HepG2 (cell line): Measurements from ENCODE around the gene LAS1L. TPM values are rescaled to one million over a fixed set of nuclear protein-coding genes. Genes with fewer than 3 reads are reported as not detected.

Experiments
- ATAC-seq: fragments of 200-7000 bp; cut with Tn5 transposase; 3 replicates; pipeline ENCODE4 v1.9.1; 2020; ENCODE audit warnings: mild to moderate bottlenecking, moderate library complexity
- BruUV-seq: library from RNA; stranded (reverse); fragments of 400-500 nt; replicated peaks from 2 replicates; lab custom pipeline; 2021; lab: Mats Ljungman, UMichigan
- CTCF ChIA-PET: fragments of 300-600 bp; formaldehyde crosslinking; extraction: SDS; loops from one replicate; lab custom pipeline; 2021; ENCODE audit warnings: low total read pairs, inconsistent platforms, low intra/inter-chr PET ratio; lab: Yijun Ruan, JAX
- POLR2A ChIA-PET: fragments of 350-600 bp; sonication (Branson Sonifier 250); formaldehyde crosslinking; loops from one replicate; lab custom pipeline; 2020; ENCODE audit warnings: antibody characterized with exemption, inconsistent platforms; lab: Yijun Ruan, JAX
- DNase-seq: peaks from one replicate; pipeline ENCODE4 v3.0.0-alpha.2; 2015; ENCODE audit warnings: low spot score
- FAIRE-seq: peaks from 3 replicates; lab custom pipeline; 2011; peaks lifted over from hg19 to GRCh38; lab: Jason Lieb, UNC
- H2AFZ ChIP-seq: one replicate; pipeline ENCODE4 v1.6.1; 2011; ENCODE audit warnings: low read length, inconsistent platforms
- H3K27ac ChIP-seq: fragments of 300-600 bp; 3 replicates; pipeline ENCODE4 v1.8.0; 2011; ENCODE audit warnings: mixed run types, mild to moderate bottlenecking, mixed read lengths, low read length, inconsistent platforms; ENCODE audit not compliant: insufficient read depth; ENCODE audit errors: extremely low read length
- H3K27me3 ChIP-seq, 2 experiments: fragments of 200-600 bp in 1 of 2; 2 replicates in 1 of 2; 3 replicates in 1 of 2; pipeline versions ENCODE4 v1.6.0 to v1.8.0; 2011; ENCODE audit warnings: low read length in 2 of 2, mild to moderate bottlenecking in 2 of 2, moderate library complexity in 2 of 2, inconsistent platforms in 1 of 2; ENCODE audit not compliant: insufficient read depth in 2 of 2, control insufficient read depth in 1 of 2
- H3K36me3 ChIP-seq, 2 experiments: fragments of 200-600 bp in 1 of 2; replicated peaks in 1 of 2; 2 replicates in 1 of 2; 3 replicates in 1 of 2; pipeline versions ENCODE4 v1.5.1 to v1.8.0; 2011; ENCODE audit warnings: low read length in 2 of 2, inconsistent platforms in 1 of 2; ENCODE audit not compliant: insufficient read depth in 2 of 2, control insufficient read depth in 1 of 2
- H3K4me1 ChIP-seq: 2 replicates; pipeline ENCODE4 v1.5.1; 2012; ENCODE audit warnings: low read length, inconsistent platforms; ENCODE audit not compliant: insufficient read depth
- H3K4me2 ChIP-seq: 2 replicates; pipeline ENCODE4 v1.6.0; 2011; ENCODE audit warnings: low read depth, low read length, inconsistent platforms
- H3K4me3 ChIP-seq, 3 experiments: fragments of 200-600 bp in 1 of 3; sonication (generic), shearing (Covaris generic) in 1 of 3; replicated peaks in 1 of 3; 2 replicates each; pipeline ENCODE4 v1.5.1; 2011 to 2016; ENCODE audit warnings: low read length in 3 of 3, inconsistent platforms in 2 of 3, low read depth in 2 of 3, mild to moderate bottlenecking in 2 of 3, control low read depth in 1 of 3, mixed read lengths in 1 of 3; ENCODE audit not compliant: insufficient read depth in 1 of 3
- H3K79me2 ChIP-seq: one replicate; pipeline ENCODE4 v1.6.1; 2011; ENCODE audit warnings: low read length, inconsistent platforms; ENCODE audit not compliant: insufficient read depth
- H3K9ac ChIP-seq: 2 replicates; pipeline ENCODE4 v1.6.0; 2011; ENCODE audit warnings: mild to moderate bottlenecking, low read depth, low read length, inconsistent platforms; ENCODE audit not compliant: insufficient read depth
- H3K9me3 ChIP-seq: 2 replicates; pipeline ENCODE4 v1.5.1; 2012; ENCODE audit warnings: mild to moderate bottlenecking, low read length
- H4K20me1 ChIP-seq: 2 replicates; pipeline ENCODE4 v1.6.0; 2011; ENCODE audit warnings: inconsistent platforms, mild to moderate bottlenecking, low read length, moderate library complexity; ENCODE audit not compliant: insufficient read depth
- CSRNP2 ChIP-seq: sonication (generic); formaldehyde crosslinking; conservative IDR thresholded peaks from 2 replicates; pipeline ENCODE4 v1.8.0; 2022; ENCODE audit warnings: low read depth, missing genetic modification reagents
- TBX3 ChIP-seq: fragments of 450-650 bp; IDR thresholded peaks from 2 replicates; pipeline ENCODE4 v1.6.1; 2017; ENCODE audit warnings: antibody characterized with exemption, mild to moderate bottlenecking, inconsistent platforms, borderline replicate concordance
- WIZ ChIP-seq: sonication (generic); formaldehyde crosslinking; IDR thresholded peaks from 2 replicates; pipeline ENCODE4 v1.5.1; 2020; ENCODE audit warnings: mild to moderate bottlenecking, missing genetic modification reagents
- ZBTB25 ChIP-seq: IDR thresholded peaks from 2 replicates; pipeline ENCODE4 v1.6.1; 2018; ENCODE audit warnings: missing genetic modification reagents
- ZBTB7B ChIP-seq: sonication (generic); formaldehyde crosslinking; IDR thresholded peaks from 2 replicates; pipeline ENCODE4 v1.4.0; 2020; ENCODE audit warnings: missing genetic modification reagents
- ZNF609 ChIP-seq: sonication (generic); formaldehyde crosslinking; IDR thresholded peaks from 2 replicates; pipeline ENCODE4 v1.4.0; 2020; ENCODE audit warnings: mild to moderate bottlenecking, missing genetic modification reagents, borderline replicate concordance
- ZNF773 ChIP-seq: sonication (generic); formaldehyde crosslinking; IDR thresholded peaks from 2 replicates; pipeline ENCODE4 v1.4.0; 2020; ENCODE audit warnings: missing genetic modification reagents, borderline replicate concordance
- ZSCAN21 ChIP-seq: sonication (generic); formaldehyde crosslinking; IDR thresholded peaks from 2 replicates; pipeline ENCODE4 v1.8.0; 2022; ENCODE audit warnings: mild to moderate bottlenecking, missing genetic modification reagents, moderate library complexity, borderline replicate concordance
- WGBS: methylation state at CpG from one replicate; pipeline ENCODE4 v1.1.6; 2017; ENCODE audit warnings: low lambda C conversion rate; 5-methylcytosine and 5-hydroxymethylcytosine counted together
- in situ Hi-C: cut with HindIII; loops from 2 replicates; pipeline ENCODE4 v1.10.0; 2017; ENCODE audit warnings: low pct_unique_long_range_greater_than_20kb; ENCODE audit not compliant: extremely low pct_ligation_motif_present
- intact Hi-C: fragments of 100-400 bp; cut with micrococcal nuclease; formaldehyde crosslinking; loops from one replicate; pipeline ENCODE4 v1.10.0; 2022; ENCODE audit not compliant: unreplicated experiment
- polyA plus RNA-seq, 8 experiments: library from polyadenylated mRNA; depleted of rRNA in 3 of 8; stranded (reverse) in 7 of 8; unstranded in 1 of 8; fragments of >200 nt; fragmentation: Illumina TruSeq in 4 of 8; extraction: Trizol in 4 of 8; gene quantifications; 2 replicates each; pipeline versions ENCODE4 v1.2.1 to v1.2.3, GENCODE V29; 2011 to 2016; ENCODE audit warnings: low read depth in 4 of 8, missing spikeins in 1 of 8, mixed read lengths in 1 of 8; ENCODE audit not compliant: insufficient read depth in 1 of 8
- total RNA-seq, 5 experiments: library from RNA; depleted of rRNA; stranded (reverse); fragments of >200 nt; fragmentation: Illumina TruSeq; extraction: Trizol; gene quantifications; 2 replicates each; pipeline ENCODE4 v1.2.3, GENCODE V29; 2016; ENCODE audit warnings: low read depth in 1 of 5

Gene LAS1L
- total and polyA plus RNA-seq, 2 of the 13 experiments (the other 11 are each of a cell fraction or from before 2014, with no cell fraction given), result 18.1 to 33.3 TPM

GRCh38 chrX:65517923-65518322 lies 16.7 kb downstream of the LAS1L start:
- Histone ChIP-seq H3K4me1 (no peaks in the 10 kb centered on the region), H3K36me3 (peaks cover 0 to 3% of the 10 kb centered on the region in 2 experiments; a peak in 2 of 5 replicates), H3K27ac (no peak overlapping the region), H2AFZ (no peak overlapping the region), H3K4me3 (no peak overlapping the region), H3K27me3 (no peaks in the 10 kb centered on the region), H3K9ac (no peak overlapping the region), H3K4me2 (no peak overlapping the region), H4K20me1 (no peaks in the 10 kb centered on the region), H3K9me3 (no peaks in the 10 kb centered on the region), H3K79me2 (no peaks in the 10 kb centered on the region)
- ChIA-PET POLR2A (no interaction called here), CTCF (no interaction called here)
- BruUV-seq, result no TSS peak
- TF ChIP-seq ZNF773 (CRISPR knock-in tag) (no peak), TBX3 (no peak), ZSCAN21 (CRISPR knock-in tag) (no peak), ZNF609 (CRISPR knock-in tag) (no peak), WIZ (CRISPR knock-in tag) (no peak), ZBTB25 (CRISPR knock-in tag) (no peak), CSRNP2 (no peak), ZBTB7B (no peak)
- intact Hi-C loops, result no loop called here
- ATAC-seq, result no peak
- FAIRE-seq, result no peak
- WGBS, result 92% methylated on average over 3 of the region's 3 CpGs
- in situ Hi-C loops, result no loop called here
- DNase-seq, result no peak
